IMR-90 (cell line): Measurements from ENCODE around the gene LRP6. TPM values are rescaled to one million over a fixed set of nuclear protein-coding genes. Genes with fewer than 3 reads are reported as not detected.

ENCODE experiments used
- ATAC-seq: fragments of 200-7000 bp; cut with Tn5 transposase; 2 replicates; pipeline ENCODE4 v1.9.1; 2020; ENCODE audit warnings: low read depth, mild to moderate bottlenecking, moderate library complexity
- BruUV-seq: library from RNA; stranded (reverse); fragments of 400-500 nt; replicated peaks from 2 replicates; lab custom pipeline; 2021; lab: Mats Ljungman, UMichigan
- CTCF ChIA-PET: fragments of 300-600 bp; formaldehyde crosslinking; extraction: SDS; loops from one replicate; lab custom pipeline; 2021; ENCODE audit warnings: antibody characterized with exemption; lab: Yijun Ruan, JAX
- POLR2A ChIA-PET: fragments of 300-600 bp; sonication (Branson Sonifier 250); formaldehyde crosslinking; loops from one replicate; lab custom pipeline; 2022; ENCODE audit warnings: antibody characterized with exemption; ENCODE audit not compliant: unreplicated experiment; lab: Charles Lee
- DNase-seq: peaks from one replicate; pipeline ENCODE4 v3.0.0; 2013
- H2AFZ ChIP-seq: replicated peaks from 2 replicates; pipeline ENCODE3; 2013; ENCODE audit warnings: low read length, mild to moderate bottlenecking; ENCODE audit not compliant: poor library complexity
- H2AK5ac ChIP-seq: 2 replicates; pipeline ENCODE4 v1.6.1; 2013; ENCODE audit warnings: low read depth, low read length, inconsistent platforms
- H2AK9ac ChIP-seq: replicated peaks from 2 replicates; pipeline ENCODE3; 2013; ENCODE audit warnings: mild to moderate bottlenecking, low read depth, low read length, moderate library complexity; ENCODE audit not compliant: poor library complexity
- H2BK120ac ChIP-seq: 2 replicates; pipeline ENCODE4 v1.6.1; 2013; ENCODE audit warnings: low read depth, low read length, inconsistent platforms
- H2BK15ac ChIP-seq: 3 replicates; pipeline ENCODE4 v1.6.1; 2013; ENCODE audit warnings: low read depth, low read length, inconsistent platforms
- H2BK20ac ChIP-seq: 2 replicates; pipeline ENCODE4 v1.6.1; 2013; ENCODE audit warnings: low read depth, mild to moderate bottlenecking, inconsistent platforms, low read length, moderate library complexity
- H2BK5ac ChIP-seq: 2 replicates; pipeline ENCODE4 v1.6.1; 2013; ENCODE audit warnings: mild to moderate bottlenecking, low read depth, low read length, inconsistent platforms; ENCODE audit not compliant: poor library complexity, severe bottlenecking
- H3K14ac ChIP-seq: replicated peaks from 2 replicates; pipeline ENCODE4 v1.6.1; 2013; ENCODE audit warnings: low read depth, low read length, inconsistent platforms
- H3K18ac ChIP-seq: 2 replicates; pipeline ENCODE4 v1.6.1; 2013; ENCODE audit warnings: low read depth, low read length, control low read depth
- H3K23ac ChIP-seq: 2 replicates; pipeline ENCODE4 v1.6.1; 2013; ENCODE audit warnings: low read depth, low read length, inconsistent platforms
- H3K27ac ChIP-seq: 2 replicates; pipeline ENCODE4 v1.5.1; 2013; ENCODE audit warnings: mild to moderate bottlenecking, control low read depth, low read length; ENCODE audit not compliant: insufficient read depth
- H3K27me3 ChIP-seq: 2 replicates; pipeline ENCODE4 v1.6.1; 2013; ENCODE audit warnings: low read length; ENCODE audit not compliant: control insufficient read depth, insufficient read depth
- H3K36me3 ChIP-seq: 2 replicates; pipeline ENCODE4 v1.6.1; 2013; ENCODE audit warnings: low read length, mixed read lengths; ENCODE audit not compliant: control insufficient read depth, insufficient read depth
- H3K4ac ChIP-seq: 2 replicates; pipeline ENCODE4 v1.6.1; 2013; ENCODE audit warnings: low read depth, low read length, inconsistent platforms
- H3K4me1 ChIP-seq: 2 replicates; pipeline ENCODE4 v1.6.1; 2013; ENCODE audit warnings: low read length, mixed read lengths; ENCODE audit not compliant: control insufficient read depth, insufficient read depth
- H3K4me2 ChIP-seq: 2 replicates; pipeline ENCODE4 v1.6.1; 2013; ENCODE audit warnings: low read depth, mild to moderate bottlenecking, control low read depth, low read length, moderate library complexity
- H3K4me3 ChIP-seq: 2 replicates; pipeline ENCODE4 v1.5.1; 2013; ENCODE audit warnings: low read depth, mild to moderate bottlenecking, control low read depth, low read length, moderate library complexity; ENCODE audit not compliant: insufficient read depth
- H3K56ac ChIP-seq: 2 replicates; pipeline ENCODE4 v1.6.1; 2013; ENCODE audit warnings: low read length, inconsistent platforms; ENCODE audit not compliant: insufficient read depth; ENCODE audit errors: extremely low read depth
- H3K79me1 ChIP-seq, 2 experiments: 2 replicates each; pipeline ENCODE4 v1.6.1; 2013; ENCODE audit warnings: low read length in 2 of 2, inconsistent platforms in 1 of 2, low read depth in 1 of 2
- H3K9ac ChIP-seq: 2 replicates; pipeline ENCODE4 v1.6.1; 2013; ENCODE audit warnings: low read depth, low read length, control low read depth
- H3K9me1 ChIP-seq: 2 replicates; pipeline ENCODE4 v1.6.1; 2013; ENCODE audit warnings: low read length, inconsistent platforms; ENCODE audit not compliant: insufficient read depth
- H3K9me3 ChIP-seq: 2 replicates; pipeline ENCODE4 v1.6.1; 2013; ENCODE audit warnings: low read length; ENCODE audit not compliant: control insufficient read depth, insufficient read depth
- H4K20me1 ChIP-seq: 2 replicates; pipeline ENCODE4 v1.6.1; 2013; ENCODE audit warnings: low read length, inconsistent platforms; ENCODE audit not compliant: insufficient read depth
- H4K5ac ChIP-seq: 2 replicates; pipeline ENCODE4 v1.6.1; 2013; ENCODE audit warnings: mild to moderate bottlenecking, low read depth, low read length, control low read depth
- H4K8ac ChIP-seq, 2 experiments: 2 replicates each; pipeline ENCODE4 v1.6.1; 2013; ENCODE audit warnings: low read depth in 2 of 2, low read length in 2 of 2, control low read depth in 1 of 2, inconsistent platforms in 1 of 2
- H4K91ac ChIP-seq: 2 replicates; pipeline ENCODE4 v1.6.1; 2013; ENCODE audit warnings: low read depth, low read length, inconsistent platforms; ENCODE audit not compliant: insufficient read depth
- BHLHE40 ChIP-seq: fragments of 150-350 bp; IDR thresholded peaks from 2 replicates; pipeline ENCODE4 v1.6.1; 2016; ENCODE audit warnings: mild to moderate bottlenecking, low read depth, low read length
- CEBPB ChIP-seq: IDR thresholded peaks from 2 replicates; pipeline ENCODE4 v1.6.1; 2012; ENCODE audit warnings: low read depth, low read length, improper control_type of control experiment
- CHD1 ChIP-seq: IDR thresholded peaks from 2 replicates; pipeline ENCODE4 v1.6.1; 2012; ENCODE audit warnings: low read depth, low read length, improper control_type of control experiment
- ELK1 ChIP-seq: fragments of 150-350 bp; IDR thresholded peaks from 2 replicates; pipeline ENCODE4 v1.6.1; 2016; ENCODE audit warnings: low read depth, mild to moderate bottlenecking, low read length, moderate library complexity, borderline replicate concordance
- FOS ChIP-seq: fragments of 150-350 bp; IDR thresholded peaks from 2 replicates; pipeline ENCODE4 v1.6.1; 2016; ENCODE audit warnings: low read depth, low read length
- MAFK ChIP-seq: IDR thresholded peaks from 2 replicates; pipeline ENCODE4 v1.6.1; 2012; ENCODE audit warnings: low read depth, low read length, improper control_type of control experiment
- MAZ ChIP-seq: IDR thresholded peaks from 2 replicates; pipeline ENCODE4 v1.6.1; 2012; ENCODE audit warnings: low read depth, mild to moderate bottlenecking, low read length, improper control_type of control experiment, moderate library complexity, borderline replicate concordance
- MXI1 ChIP-seq: IDR thresholded peaks from 2 replicates; pipeline ENCODE4 v1.6.1; 2012; ENCODE audit warnings: low read depth, mild to moderate bottlenecking, low read length, moderate library complexity, borderline replicate concordance
- NFE2L2 ChIP-seq: fragments of 150-350 bp; IDR thresholded peaks from 2 replicates; pipeline ENCODE4 v1.6.1; 2016; ENCODE audit warnings: low read depth, mild to moderate bottlenecking, low read length
- POLR2A ChIP-seq: IDR thresholded peaks from 2 replicates; pipeline ENCODE4 v1.6.1; 2012; ENCODE audit warnings: mild to moderate bottlenecking, low read depth, low read length
- RAD21 ChIP-seq: IDR thresholded peaks from 2 replicates; pipeline ENCODE4 v1.6.1; 2012; ENCODE audit warnings: low read length, improper control_type of control experiment
- RCOR1 ChIP-seq: IDR thresholded peaks from 2 replicates; pipeline ENCODE4 v1.6.1; 2012; ENCODE audit warnings: mild to moderate bottlenecking, low read length, improper control_type of control experiment; ENCODE audit not compliant: insufficient replicate concordance
- RFX5 ChIP-seq: IDR thresholded peaks from 2 replicates; pipeline ENCODE4 v1.8.0; 2012; ENCODE audit warnings: low read depth, mild to moderate bottlenecking, low read length, moderate library complexity
- SMC3 ChIP-seq: fragments of 150-350 bp; IDR thresholded peaks from 2 replicates; pipeline ENCODE4 v1.6.1; 2016; ENCODE audit warnings: low read depth, mild to moderate bottlenecking, antibody characterized with exemption, low read length, moderate library complexity
- USF2 ChIP-seq: fragments of 150-350 bp; IDR thresholded peaks from 2 replicates; pipeline ENCODE4 v1.6.1; 2017; ENCODE audit warnings: mild to moderate bottlenecking, antibody characterized with exemption, low read length, low read depth
- WGBS, 2 experiments: methylation state at CpG; one replicate each; pipeline versions ENCODE4 v1.1.5 to v1.1.7; 2013; ENCODE audit warnings: missing lambda C conversion rate in 2 of 2; ENCODE audit not compliant: insufficient read length in 1 of 2; ENCODE audit errors: extremely low coverage in 2 of 2; 5-methylcytosine and 5-hydroxymethylcytosine counted together
- dilution Hi-C: fragments of 300-500 bp; cut with HindIII; formaldehyde crosslinking; loops from one replicate; pipeline ENCODE4 v1.14.3; 2018; ENCODE audit warnings: low sequenced_read_pairs; ENCODE audit not compliant: unreplicated experiment
- in situ Hi-C: fragments of 300-500 bp; cut with MboI; formaldehyde crosslinking; loops from 3 replicates; pipeline ENCODE4 v1.14.3; 2019; ENCODE audit warnings: low sequenced_read_pairs, inconsistent platforms, mixed read lengths
- intact Hi-C: fragments of 100-400 bp; cut with micrococcal nuclease; formaldehyde crosslinking; loops from 2 replicates; pipeline ENCODE4 v1.10.0; 2022
- polyA plus RNA-seq, 3 experiments: library from polyadenylated mRNA; depleted of rRNA; stranded (reverse); fragments of >200 nt; gene quantifications; 2 replicates each; pipeline ENCODE4 v1.2.3, GENCODE V29; 2012; ENCODE audit warnings: low replicate concordance in 1 of 3
- total RNA-seq: library from RNA; depleted of rRNA; stranded (reverse); fragments of >200 nt; gene quantifications from 2 replicates; pipeline ENCODE4 v1.2.3, GENCODE V29; 2012
- TF ChIP-seq, protein P1 (sequence below): conservative IDR thresholded peaks from 2 replicates; pipeline ENCODE4 v1.5.1; 2012; ENCODE audit warnings: mild to moderate bottlenecking, low read depth, low read length, improper control_type of control experiment

LRP6 gene
- total and polyA plus RNA-seq, 2 of the 4 experiments (the other 2 are of a cell fraction), result 14.2 to 32.1 TPM

DNA sequence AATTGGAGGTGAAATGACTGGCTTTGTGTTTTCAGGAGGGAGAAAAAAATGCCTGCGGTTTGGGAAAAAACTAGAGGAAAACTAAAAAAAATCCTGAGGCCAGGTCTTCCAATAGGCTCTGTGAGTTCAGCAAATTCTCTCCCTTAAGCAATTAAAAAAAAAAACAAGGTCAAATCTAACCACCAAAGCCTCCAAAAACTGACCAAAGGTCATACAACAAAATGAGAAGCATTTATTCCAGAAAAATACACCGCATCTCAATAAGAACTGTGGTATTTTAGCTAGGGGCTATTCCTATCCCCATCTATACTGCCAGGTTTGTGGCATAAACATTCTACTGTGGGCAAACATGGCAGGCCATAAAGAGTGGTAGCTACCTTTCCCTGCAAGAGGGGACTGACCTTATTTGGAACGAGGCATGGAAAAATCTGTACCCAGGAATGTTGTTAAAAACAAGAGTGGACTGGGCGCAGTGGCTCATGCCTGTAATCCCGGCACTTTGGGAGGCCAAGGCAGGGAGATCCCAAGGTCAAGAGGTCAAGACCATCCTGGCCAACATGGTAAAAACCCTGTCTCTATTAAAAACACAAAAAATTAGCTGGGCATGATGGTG is 60.0 kb downstream of the LRP6 start:
- H3K18ac ChIP-seq, result no peak overlapping the region
- no peak overlapping the region for H2BK15ac ChIP-seq
- no peak for ATAC-seq
- no peak overlapping the region for H3K14ac ChIP-seq
- BruUV-seq, result no TSS peak
- ChIA-PET POLR2A (no interaction called here), CTCF (no interaction called here)
- H3K4ac ChIP-seq, result no peak overlapping the region
- intact Hi-C loops, result loop anchor here (5.0 kb wide), 1 partner anchor 40 kb away; no protein-coding TSS in a partner anchor
- no peak overlapping the region for H4K5ac ChIP-seq
- in situ Hi-C loops, result no loop called here
- H3K79me1 ChIP-seq, result peaks cover 21 to 74% of the 10 kb centered on the region in 2 experiments
- H2AFZ ChIP-seq, result no peak overlapping the region
- H3K9me3 ChIP-seq, result no peaks in the 10 kb centered on the region
- no peak overlapping the region for H2AK9ac ChIP-seq
- dilution Hi-C loops, result no loop called here
- H3K23ac ChIP-seq, result no peak overlapping the region
- no peak overlapping the region for H2BK120ac ChIP-seq
- no peak overlapping the region for H3K27ac ChIP-seq
- peaks cover 2% of the 10 kb centered on the region; the same call in 1 of the 2 replicates for H3K36me3 ChIP-seq
- H2BK5ac ChIP-seq, result no peak overlapping the region
- no peak overlapping the region for H3K56ac ChIP-seq
- peaks cover 14% of the 10 kb centered on the region; the same call in 1 of the 2 replicates for H4K20me1 ChIP-seq
- no peak for TF ChIP-seq RCOR1
- TF ChIP-seq FOS, result no peak
- TF ChIP-seq ELK1, result no peak
- no peak for TF ChIP-seq BHLHE40
- no peak for TF ChIP-seq MAZ
- no peak for TF ChIP-seq CHD1
- TF ChIP-seq, protein P1, sequence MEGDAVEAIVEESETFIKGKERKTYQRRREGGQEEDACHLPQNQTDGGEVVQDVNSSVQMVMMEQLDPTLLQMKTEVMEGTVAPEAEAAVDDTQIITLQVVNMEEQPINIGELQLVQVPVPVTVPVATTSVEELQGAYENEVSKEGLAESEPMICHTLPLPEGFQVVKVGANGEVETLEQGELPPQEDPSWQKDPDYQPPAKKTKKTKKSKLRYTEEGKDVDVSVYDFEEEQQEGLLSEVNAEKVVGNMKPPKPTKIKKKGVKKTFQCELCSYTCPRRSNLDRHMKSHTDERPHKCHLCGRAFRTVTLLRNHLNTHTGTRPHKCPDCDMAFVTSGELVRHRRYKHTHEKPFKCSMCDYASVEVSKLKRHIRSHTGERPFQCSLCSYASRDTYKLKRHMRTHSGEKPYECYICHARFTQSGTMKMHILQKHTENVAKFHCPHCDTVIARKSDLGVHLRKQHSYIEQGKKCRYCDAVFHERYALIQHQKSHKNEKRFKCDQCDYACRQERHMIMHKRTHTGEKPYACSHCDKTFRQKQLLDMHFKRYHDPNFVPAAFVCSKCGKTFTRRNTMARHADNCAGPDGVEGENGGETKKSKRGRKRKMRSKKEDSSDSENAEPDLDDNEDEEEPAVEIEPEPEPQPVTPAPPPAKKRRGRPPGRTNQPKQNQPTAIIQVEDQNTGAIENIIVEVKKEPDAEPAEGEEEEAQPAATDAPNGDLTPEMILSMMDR, result no peak
- TF ChIP-seq CEBPB, result no peak
- no peak for TF ChIP-seq USF2
- no peak for TF ChIP-seq NFE2L2
- TF ChIP-seq RFX5, result no peak
- TF ChIP-seq MAFK, result no peak
- no peak for TF ChIP-seq POLR2A
- no peak for TF ChIP-seq MXI1
- no peak for TF ChIP-seq SMC3
- TF ChIP-seq RAD21, result no peak
- 96 to 100% methylated on average over 1 to 3 of the region's 5 CpGs for WGBS, 2 experiments
- H2AK5ac ChIP-seq, result no peak overlapping the region
- no peak overlapping the region for H4K8ac ChIP-seq
- H3K4me1 ChIP-seq, result no peaks in the 10 kb centered on the region
- DNase-seq, result no peak
- no peak overlapping the region for H3K9ac ChIP-seq
- H3K9me1 ChIP-seq, result peaks cover 3% of the 10 kb centered on the region; the same call in 1 of the 2 replicates
- H2BK20ac ChIP-seq, result no peak overlapping the region
- H4K91ac ChIP-seq, result no peak overlapping the region
- no peaks in the 10 kb centered on the region for H3K27me3 ChIP-seq
- no peak overlapping the region for H3K4me3 ChIP-seq
- H3K4me2 ChIP-seq, result no peak overlapping the region
